ENCODE results near the gene MAB21L3.

DNA sequence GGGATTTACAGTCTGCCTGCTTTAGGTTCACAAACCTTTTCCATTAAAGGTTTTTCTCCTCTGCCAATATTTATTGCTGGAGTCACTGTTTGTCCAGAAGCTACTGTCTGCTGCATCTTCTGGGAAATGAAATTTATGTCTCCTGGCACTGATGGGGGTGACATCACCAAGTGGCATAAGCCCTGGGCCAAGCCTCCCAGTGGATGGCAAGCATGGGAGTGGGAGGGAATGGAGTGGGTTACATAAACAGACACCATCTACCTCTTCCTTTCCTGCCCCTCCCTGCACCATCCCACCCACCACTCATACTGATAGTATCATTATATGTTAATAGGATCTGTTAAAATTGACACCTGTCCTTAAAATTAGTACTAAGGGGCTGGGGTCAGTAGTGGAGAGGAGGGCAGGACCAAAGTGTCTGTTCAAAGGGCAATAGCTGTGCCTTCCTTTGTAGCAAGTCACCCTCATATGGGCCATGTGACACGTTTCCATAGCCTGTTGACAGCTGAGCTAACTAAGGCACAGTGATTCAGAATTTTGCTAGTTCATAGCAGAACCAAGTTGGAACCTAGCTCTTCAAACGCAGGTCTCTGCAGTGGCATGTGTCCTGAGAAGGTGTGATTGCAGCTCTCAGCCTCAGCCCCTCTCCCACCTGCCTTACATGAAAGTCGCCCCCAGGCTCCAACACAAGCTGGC lies 71.0 kb downstream of the MAB21L3 start:
- TF ChIP-seq POLR2AphosphoS5 (IDR thresholded peaks at IDR 0.05; ENCODE audit: borderline replicate concordance, low read depth, low read length): no peak
- no peak for TF ChIP-seq FOXP2 (optimal IDR thresholded peaks at IDR 0.05; ENCODE audit: control extremely low read depth, extremely low read length, insufficient read depth)
